Ureter (tissue), 1 donor: Measurements from ENCODE around the gene SPAG16. TPM values are rescaled to one million over a fixed set of nuclear protein-coding genes. Genes with fewer than 3 reads are reported as not detected.
A peak's percentile ranks its signal among the peaks of the same experiment; 100 is the strongest.

ENCODE experiments used
- DNase-seq: peaks from one replicate; pipeline ENCODE4 v3.0.0-alpha.2; 2020; ENCODE audit warnings: low spot score
- total RNA-seq: library from RNA; stranded (reverse); gene quantifications from one replicate; pipeline ENCODE4 v1.2.4, GENCODE V29; 2023
- donor health status: DM: yes; HTN: yes; CAD: no.

The SPAG16 gene
- total RNA-seq, 1 donor from 2014 or later: 63.2 TPM

GRCh38 chr2:214069254-214069653, 785.0 kb downstream of the SPAG16 start:
- no peak for DNase-seq

- no peak for DNase-seq
Observed at GRCh38 chr2:214075456-214075855, 791.2 kb downstream of the SPAG16 start.

GRCh38 chr2:214076527-214076926, 792.3 kb downstream of the SPAG16 start:
- no peak for DNase-seq

DNA sequence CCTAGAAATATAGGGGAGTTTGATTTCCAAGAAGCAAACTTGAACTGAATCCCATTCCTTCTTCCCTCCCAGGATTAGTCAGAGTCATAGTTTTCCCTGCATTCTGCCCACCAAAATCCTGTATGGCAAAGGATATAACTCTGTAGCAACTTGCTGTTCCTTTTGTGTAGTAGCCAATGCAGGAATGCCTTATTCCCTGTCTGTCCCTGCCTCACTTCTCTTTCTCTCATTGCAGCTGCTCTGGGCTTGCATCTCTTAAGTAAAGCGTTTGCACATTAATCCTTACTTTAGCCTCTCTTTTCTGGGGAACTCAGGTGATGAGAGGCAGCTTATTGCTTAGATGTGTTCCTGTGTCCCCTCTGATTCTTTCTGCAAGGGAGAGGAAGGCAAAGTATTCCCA, 793.5 kb downstream of the SPAG16 start:
- no peak for DNase-seq

DNA sequence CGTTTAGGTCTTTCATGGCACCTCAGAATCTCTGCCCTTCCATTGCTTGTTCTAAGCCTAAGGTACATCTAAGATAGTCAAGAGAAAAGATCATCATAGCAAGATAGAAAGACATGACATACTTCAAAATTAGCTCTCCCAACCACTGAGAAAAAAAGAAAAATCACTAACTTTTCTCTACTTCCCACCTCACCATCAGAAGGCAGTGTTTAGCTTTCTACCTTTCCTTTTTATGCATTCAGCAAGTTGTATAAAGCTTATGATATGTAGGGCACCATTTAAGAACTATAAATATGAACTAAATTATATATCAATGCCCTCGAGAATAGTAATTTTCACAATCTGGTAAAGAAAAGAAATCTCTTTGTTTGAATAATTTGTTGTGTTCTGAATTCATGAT, 794.8 kb downstream of the SPAG16 start:
- no peak for DNase-seq

GRCh38 chr2:214088536-214088935, 804.3 kb downstream of the SPAG16 start:
- no peak for DNase-seq

GRCh38 chr2:214096208-214096715, 812.0 kb downstream of the SPAG16 start:
- no peak for DNase-seq

GRCh38 chr2:214098811-214099210, 814.5 kb downstream of the SPAG16 start:
- DNase-seq: no peak

DNA sequence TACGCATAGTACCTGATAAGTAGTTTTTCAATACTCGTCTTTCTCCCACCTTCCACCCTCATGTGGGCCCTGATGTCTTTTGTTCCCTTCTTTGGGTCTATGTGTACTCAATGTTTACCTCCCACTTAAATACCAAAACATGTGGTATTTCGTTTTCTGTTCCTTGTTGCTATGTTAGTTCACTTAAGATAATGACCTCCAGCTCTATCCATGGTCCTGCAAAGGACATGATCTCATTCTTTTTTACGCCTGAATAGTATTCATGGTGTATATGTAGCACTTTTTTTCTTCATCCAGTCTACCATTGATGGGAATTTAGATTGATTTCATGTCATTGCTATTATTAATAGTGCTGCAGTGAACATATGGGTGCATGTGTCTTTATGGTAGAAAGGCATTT, 816.2 kb downstream of the SPAG16 start:
- no peak for DNase-seq

- DNase-seq: peak; percentile 53
Observed at GRCh38 chr2:214103276-214104001, 819.2 kb downstream of the SPAG16 start.

GRCh38 chr2:214104219-214104618, 820.0 kb downstream of the SPAG16 start:
- DNase-seq: no peak

DNA sequence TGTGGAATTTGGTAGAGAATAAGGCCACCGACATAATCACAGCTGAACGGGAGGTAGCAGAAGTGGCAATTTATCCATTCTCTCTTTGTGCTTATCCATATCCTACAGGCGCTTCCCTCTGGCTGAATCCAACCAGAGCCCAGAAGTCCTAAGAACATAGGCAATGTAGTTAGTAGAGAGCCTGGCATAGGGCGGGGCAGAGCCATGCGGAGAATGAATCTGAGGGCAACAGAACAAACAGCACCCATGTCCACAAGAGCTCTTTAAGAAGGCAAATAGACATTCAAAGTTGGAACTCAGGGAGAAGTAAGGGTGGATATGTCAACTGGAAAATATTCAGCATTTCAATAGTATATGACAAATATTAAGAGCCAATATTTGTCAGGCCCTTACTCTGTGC, 820.7 kb downstream of the SPAG16 start:
- no peak for DNase-seq

- DNase-seq: no peak
Observed at GRCh38 chr2:214107726-214108125, 823.5 kb downstream of the SPAG16 start.

DNA sequence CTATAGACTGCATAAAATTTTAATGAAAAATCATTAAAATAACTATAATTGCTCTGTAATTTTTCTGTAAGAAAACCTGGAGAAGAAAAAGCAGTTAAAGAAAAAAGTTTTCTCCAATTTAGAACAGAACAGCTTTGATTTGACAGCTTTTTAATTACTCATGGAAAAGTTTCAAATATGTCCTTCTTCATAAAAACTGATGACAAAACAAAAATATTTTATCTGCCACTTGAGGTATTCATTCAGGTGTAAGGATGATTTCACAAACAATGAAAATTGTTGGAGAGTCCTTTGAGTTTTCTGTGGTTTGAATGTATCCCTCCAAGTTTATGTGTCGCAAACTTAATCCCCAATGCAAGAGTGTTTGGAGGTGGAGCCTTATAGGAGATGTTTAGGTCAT, 824.3 kb downstream of the SPAG16 start:
- no peak for DNase-seq

DNA sequence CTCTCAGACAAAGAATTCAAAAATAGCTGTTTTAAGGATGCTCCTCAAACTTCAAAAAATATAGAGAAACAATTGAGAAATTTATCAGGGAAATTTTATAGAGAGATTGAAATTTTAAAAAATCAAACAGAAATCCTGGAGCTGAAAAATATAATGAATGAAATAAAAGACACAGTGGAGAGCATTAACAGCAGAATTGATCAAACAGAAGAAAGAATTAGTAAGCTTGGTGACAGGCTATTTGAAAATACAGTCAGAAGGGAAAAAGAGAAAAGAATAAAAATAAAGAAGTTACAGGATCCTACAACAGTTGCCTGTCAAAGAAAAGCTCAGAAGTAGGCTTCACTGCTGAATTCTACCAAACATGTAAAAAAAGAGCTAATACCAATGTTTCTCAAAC, 832.8 kb downstream of the SPAG16 start:
- DNase-seq: no peak

DNA sequence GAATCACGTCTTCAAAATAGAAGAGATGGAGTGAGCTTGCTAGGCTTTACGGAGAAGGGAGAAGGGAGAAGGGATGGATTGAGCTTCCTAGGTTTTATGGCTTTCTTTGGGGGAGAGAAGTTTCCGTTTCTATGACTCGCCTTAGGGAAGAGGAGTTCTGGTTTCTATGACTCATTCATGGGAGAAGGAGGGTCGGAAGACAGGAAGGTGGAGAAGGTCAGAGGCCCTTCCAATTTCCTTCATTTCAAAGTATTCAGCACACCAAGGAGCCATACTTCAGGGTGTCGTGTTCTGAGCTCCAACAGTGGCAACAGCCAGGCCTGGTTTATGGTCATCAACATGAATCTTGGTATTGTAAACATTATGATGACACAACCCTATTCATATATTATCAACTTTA, 841.9 kb downstream of the SPAG16 start:
- DNase-seq: no peak

DNA sequence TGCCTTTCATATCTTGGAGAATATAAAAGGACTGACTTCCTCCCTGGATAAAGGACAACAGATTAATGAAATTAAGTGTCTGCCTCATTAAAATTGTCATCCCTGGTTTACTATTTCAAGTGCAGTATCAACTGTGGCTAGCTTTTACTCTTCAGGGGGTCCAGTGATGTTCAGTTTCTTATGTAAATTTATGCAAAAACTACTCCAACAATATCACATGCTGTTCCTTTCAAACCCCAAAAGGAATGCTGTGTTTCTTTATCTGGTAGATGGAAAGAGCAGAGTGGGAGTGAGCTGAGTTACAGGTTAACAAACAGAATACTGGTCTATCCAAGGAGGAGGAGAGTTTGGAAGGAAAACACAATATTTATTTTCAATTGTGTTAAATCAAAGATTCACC, 842.9 kb downstream of the SPAG16 start:
- DNase-seq: no peak

- DNase-seq: no peak
Observed at GRCh38 chr2:214127571-214127970, 843.3 kb downstream of the SPAG16 start.

DNA sequence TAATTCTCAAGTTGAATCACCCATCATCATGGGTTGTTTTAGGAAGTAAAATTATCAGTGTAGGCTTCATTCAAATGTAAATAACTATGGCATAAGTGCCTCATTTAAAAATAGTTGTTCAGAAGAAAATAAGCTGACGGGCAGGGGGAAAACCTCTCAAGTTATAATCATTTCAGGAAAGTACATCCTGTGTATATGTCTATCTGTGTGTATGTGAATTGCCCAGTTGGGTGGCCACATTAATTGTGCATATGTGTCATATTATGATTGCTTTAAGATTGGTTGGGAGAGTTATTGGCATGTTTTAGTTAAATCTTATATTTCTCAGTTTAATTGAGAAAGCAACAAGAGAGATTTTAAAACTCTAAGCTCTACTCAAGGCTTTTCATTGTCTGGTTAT, 843.8 kb downstream of the SPAG16 start:
- DNase-seq: no peak

- no peak for DNase-seq
Observed at GRCh38 chr2:214130114-214130513, 845.9 kb downstream of the SPAG16 start.

DNA sequence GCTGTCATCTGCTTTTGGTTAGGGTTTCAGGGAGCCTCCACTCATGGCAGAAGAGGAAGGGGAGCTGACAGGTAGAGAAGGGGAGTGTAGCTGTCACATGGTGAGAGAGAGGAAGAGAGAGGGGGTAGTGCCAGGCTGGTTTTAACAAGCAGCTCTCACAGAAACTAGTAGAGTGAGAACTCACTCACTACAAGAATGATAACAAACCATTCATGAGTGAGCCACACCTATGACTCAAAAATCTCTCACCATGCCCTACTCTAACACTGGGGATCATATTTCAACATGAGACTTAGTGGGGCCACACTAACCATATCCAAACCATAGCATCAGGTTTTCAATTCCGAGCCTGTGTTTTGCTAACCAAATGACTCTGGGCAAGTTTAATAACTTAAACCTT, 851.7 kb downstream of the SPAG16 start:
- no peak for DNase-seq

- no peak for DNase-seq
Observed at GRCh38 chr2:214138779-214139178, 854.5 kb downstream of the SPAG16 start.

GRCh38 chr2:214139630-214140284, 855.5 kb downstream of the SPAG16 start:
- no peak for DNase-seq
